Hindlimb muscle (tissue), 1 donor: ENCODE data around the gene TOB2. TPM values are rescaled to one million over a fixed set of nuclear protein-coding genes. Genes with fewer than 3 reads are reported as not detected.
A peak's percentile ranks its signal among the peaks of the same experiment; 100 is the strongest.

ENCODE experiments used
- DNase-seq: peaks from one replicate; pipeline ENCODE4 v3.0.0-alpha.2; 2013
- polyA plus RNA-seq: library from polyadenylated mRNA; unstranded; fragments of 120-200 nt; gene quantifications from one replicate; pipeline ENCODE4 v1.2.1, GENCODE V29; 2013; ENCODE audit not compliant: insufficient read length

The TOB2 gene
- 40.7 TPM for polyA plus RNA-seq

DNA sequence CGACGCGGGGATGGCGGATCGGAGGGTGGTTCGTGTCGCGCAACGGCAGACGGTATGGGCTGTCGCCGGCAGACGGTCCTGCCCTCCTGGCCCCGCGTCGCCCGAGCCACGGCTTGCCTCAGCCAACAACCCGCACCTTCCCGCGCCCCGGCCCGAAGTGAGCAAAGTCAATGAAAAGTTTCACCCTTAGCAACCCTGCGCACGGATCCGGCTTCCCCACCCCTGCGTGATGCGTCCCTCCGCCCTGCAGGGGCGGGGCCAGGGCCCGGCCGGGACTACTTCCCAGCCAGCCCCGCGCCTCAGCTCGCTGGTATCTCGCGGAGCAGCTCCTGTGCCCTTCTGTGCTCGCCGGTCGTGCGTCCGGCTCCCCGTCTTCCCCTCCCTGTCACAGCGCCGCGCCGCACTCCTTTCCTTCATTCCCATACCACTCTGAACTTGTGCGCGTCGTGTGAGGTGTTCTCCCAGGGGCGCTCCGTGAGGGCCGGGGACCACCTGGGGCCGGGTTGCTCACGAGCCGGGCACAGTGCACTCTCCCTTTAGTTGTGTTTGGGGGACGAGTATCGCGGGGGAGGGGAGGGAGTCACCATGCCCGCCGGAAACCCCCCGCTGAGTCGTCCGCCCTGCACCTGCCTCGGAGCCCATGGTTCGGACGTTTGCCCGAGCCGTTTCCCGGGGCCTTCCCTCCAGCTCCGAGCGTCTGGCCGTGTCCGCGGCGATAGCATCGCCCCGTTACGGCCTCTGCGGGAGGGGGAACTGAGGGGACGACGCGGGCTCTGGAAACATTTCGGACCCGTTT, at the start of gene TOB2:
TSS of gene TOB2 (minus strand) at position 163 of the 796 bp plus-strand sequence. CDS start 9,456 bp downstream, outside the sequence.
- DNase-seq: peak; percentile 96

- peak; percentile 46 for DNase-seq
Measured at GRCh38 chr22:41491374-41492100, 44.9 kb upstream of the TOB2 start.

- no peak for DNase-seq
Measured at GRCh38 chr22:41488596-41489385, 42.2 kb upstream of the TOB2 start.

- DNase-seq: no peak
Measured at GRCh38 chr22:41488076-41488475, 41.5 kb upstream of the TOB2 start.

- DNase-seq: no peak
Measured at GRCh38 chr22:41487037-41487935, 40.7 kb upstream of the TOB2 start.

DNA sequence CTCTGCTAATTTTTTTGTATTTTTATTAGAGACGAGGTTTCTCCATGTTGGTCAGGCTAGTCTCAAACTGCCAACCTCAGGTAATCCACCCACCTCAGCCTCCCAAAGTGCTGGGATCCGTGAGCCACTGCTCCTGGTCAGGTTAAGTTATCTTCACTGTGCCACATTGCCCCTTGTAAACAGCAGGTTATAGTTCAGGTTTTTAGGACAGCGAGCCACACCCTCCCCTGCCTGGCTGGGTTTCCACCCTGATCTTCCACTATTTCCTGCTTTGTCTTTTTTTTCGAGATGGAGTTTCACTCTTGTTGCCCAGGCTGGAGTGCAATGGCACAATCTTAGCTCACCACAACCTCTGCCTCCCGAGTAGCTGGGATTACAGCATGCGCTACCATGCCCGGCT, 38.4 kb upstream of the TOB2 start:
- DNase-seq: no peak

- no peak for DNase-seq
Measured at GRCh38 chr22:41482319-41482935, 35.8 kb upstream of the TOB2 start.

DNA sequence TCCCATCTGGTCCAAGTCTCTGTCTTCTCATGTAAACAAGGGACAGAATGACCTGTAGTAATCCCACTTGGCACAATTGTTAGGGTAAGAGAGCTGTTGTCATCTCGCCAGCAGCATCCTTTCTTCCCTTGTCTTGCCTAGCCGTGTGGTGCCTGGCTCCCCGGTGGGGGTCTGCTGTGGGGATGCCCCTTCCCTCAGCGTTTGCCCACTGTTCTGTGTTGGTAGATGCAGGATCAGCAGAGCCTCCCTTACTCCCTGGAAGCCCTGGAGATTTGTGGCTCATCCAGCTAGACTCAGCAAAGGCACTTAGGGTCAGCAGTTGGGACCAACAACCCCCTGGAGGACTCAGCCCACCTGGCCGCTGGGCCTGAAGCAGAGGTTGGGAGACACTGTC, 35.3 kb upstream of the TOB2 start:
- DNase-seq: no peak

GRCh38 chr22:41481131-41481830, 34.7 kb upstream of the TOB2 start:
- DNase-seq: no peak

DNA sequence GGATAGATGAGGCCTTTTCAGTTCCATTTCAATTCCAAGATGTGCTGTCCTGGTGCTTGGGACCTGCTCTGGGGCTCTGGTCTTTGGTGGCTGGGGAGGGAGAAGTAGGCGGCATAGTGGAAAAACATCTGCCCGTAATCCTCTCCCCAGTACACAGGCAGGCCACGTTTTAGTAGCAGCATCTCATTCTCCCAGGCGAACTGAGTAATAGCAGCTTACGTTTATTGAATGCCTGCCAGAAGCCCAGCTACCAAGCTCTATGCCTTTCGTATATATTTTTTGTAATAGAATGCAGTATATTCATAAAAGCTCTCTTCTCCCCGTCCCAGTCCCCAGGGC, 33.8 kb upstream of the TOB2 start:
- DNase-seq: peak; percentile 34

DNA sequence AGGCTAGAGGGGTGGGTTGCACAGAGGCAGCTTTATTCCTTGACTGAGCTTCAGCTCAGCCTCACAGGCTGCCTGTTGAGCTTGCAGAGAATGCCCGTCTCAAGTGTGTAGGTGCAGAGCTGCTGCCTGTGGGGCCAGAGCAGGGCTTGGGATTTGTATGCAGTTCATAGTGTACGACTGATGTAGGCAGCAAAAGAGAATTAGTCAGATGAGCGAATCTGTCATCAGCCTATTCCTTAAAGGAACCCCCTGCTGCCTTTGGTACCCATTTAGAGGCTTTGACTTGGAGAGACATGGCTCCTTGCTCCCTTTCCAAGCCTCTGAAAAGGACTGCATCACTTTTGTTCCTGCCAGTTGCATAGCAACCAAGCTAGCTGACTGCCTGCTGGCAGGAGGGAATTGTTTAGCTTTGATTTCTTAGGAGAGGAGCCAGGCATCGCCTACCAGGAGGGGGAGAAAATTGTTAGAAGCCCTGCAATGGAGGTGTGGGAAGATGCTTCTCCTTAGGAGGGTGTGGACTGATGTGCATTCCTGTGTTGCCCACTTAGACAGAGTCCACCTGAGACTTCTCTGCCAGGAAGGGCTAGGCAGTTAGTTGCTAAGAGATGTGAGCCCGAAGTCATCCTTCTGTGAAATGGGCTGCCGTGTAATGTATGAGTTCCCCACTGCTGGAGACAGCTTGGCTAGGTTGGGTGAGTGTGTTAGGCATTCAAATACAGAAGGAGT, 33.2 kb upstream of the TOB2 start:
- DNase-seq: no peak

GRCh38 chr22:41478891-41479521, 32.4 kb upstream of the TOB2 start:
- DNase-seq: no peak

GRCh38 chr22:41478473-41478872, 31.9 kb upstream of the TOB2 start:
- DNase-seq: no peak

- DNase-seq: no peak
Measured at GRCh38 chr22:41474872-41475451, 28.4 kb upstream of the TOB2 start.

DNA sequence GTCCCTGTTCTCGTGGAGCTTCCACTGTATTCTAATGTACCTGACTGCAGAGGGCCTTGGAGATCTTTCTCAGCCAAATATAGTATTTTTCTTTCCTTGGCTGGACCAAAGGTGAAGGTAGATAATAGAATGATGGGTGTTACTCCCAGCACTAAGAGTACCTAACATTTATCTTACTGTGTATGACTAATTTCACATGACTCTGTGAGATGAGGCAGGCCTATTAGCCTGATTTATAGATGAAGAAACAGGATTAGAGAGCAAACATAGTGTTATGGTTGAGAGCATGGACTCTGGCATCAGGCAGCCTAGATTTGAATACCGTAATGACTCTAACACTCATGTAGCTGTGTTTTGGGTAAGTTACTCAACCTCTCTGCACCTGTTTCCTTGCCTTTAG, 25.0 kb upstream of the TOB2 start:
- no peak for DNase-seq

- no peak for DNase-seq
Measured at GRCh38 chr22:41470886-41471285, 24.3 kb upstream of the TOB2 start.

DNA sequence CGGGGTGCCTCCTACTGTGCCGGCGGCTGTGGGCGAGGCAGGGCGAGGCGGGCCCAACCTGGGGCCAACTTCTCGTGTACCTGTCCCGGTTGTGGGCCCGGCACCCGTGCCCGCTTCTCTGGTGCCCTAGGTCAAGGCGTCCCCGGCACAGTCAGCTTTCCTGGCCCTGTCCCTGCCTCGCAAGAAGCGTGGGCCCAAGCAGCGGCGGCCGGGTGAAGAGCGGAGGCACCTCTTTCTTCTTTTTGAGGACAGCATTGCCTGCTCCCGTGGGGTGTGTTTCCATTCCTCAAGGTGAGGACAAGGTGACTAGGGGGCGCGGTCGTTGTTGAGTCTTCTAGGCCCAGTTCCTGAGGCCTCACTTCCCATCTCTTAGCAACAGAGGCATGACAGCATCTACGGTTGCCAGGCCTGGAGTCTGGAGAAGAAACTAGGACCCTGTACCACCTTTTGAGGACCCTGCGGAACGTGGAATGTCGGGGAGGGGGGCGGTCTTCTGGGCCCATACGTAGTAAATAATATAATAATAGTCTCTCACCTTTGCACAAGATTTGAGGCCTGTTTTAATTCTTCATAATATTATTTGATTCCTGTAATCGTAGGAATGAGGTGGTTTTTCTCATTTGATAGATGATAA, 22.7 kb upstream of the TOB2 start:
- no peak for DNase-seq

- peak; percentile 99 for DNase-seq
Measured at GRCh38 chr22:41468381-41469217, 22.0 kb upstream of the TOB2 start, which contains the start of the genes ACO2 and PHF5A. Gene ACO2 (plus strand): TSS chr22:41469117. CDS start chr22:41469147, 30 bp downstream. Gene PHF5A (minus strand): TSS chr22:41468692. CDS start chr22:41468653, 39 bp downstream.
